Measurements from ENCODE around the gene HS6ST2. TPM values are rescaled to one million over a fixed set of nuclear protein-coding genes. Genes with fewer than 3 reads are reported as not detected.
A peak's percentile ranks its signal among the peaks of the same experiment; 100 is the strongest.

HS6ST2 gene
- total RNA-seq, 1 experiment from 2014 or later, result 7.4 TPM

- no peak overlapping the region for H3K9ac ChIP-seq (ENCODE audit: low read length)
- intact Hi-C loops (cut with micrococcal nuclease), result loop anchor here (1.0 to 10.0 kb wide), 4 partner anchors 80 to 536 kb away; partner anchors contain the start of gene HS6ST2
- CTCF ChIA-PET, result interaction anchor here (0.5 to 1.1 kb wide), 3 partner anchors 581 to 781 kb away, joined by 5 to 9 read pairs (median 6); no protein-coding TSS in a partner anchor
- no peaks in the 10 kb centered on the region for H3K9me3 ChIP-seq (ENCODE audit: low read length)
- H2AFZ ChIP-seq (ENCODE audit: low read length), result no peak overlapping the region
- no peaks in the 10 kb centered on the region for H3K4me1 ChIP-seq (ENCODE audit: insufficient read depth, low read length)
- peak; percentile 62 for ATAC-seq
- H3K4me3 ChIP-seq (ENCODE audit: low read length), result no peak overlapping the region
- H3K79me2 ChIP-seq (ENCODE audit: low read length), result no peaks in the 10 kb centered on the region
- H3K4me2 ChIP-seq (ENCODE audit: low read length), result no peak overlapping the region
- H3F3A ChIP-seq (ENCODE audit: low read length, unreplicated experiment), result no peaks in the 10 kb centered on the region
- H4K20me1 ChIP-seq (ENCODE audit: low read length), result no peaks in the 10 kb centered on the region
- H3K27me3 ChIP-seq (ENCODE audit: low read length), result no peaks in the 10 kb centered on the region
- H3K27ac ChIP-seq (ENCODE audit: low read length), result no peak overlapping the region
- no peak for TF ChIP-seq EZH2 (IDR thresholded peaks at IDR 0.05; ENCODE audit: low read length, unreplicated experiment)
- TF ChIP-seq, protein P1, sequence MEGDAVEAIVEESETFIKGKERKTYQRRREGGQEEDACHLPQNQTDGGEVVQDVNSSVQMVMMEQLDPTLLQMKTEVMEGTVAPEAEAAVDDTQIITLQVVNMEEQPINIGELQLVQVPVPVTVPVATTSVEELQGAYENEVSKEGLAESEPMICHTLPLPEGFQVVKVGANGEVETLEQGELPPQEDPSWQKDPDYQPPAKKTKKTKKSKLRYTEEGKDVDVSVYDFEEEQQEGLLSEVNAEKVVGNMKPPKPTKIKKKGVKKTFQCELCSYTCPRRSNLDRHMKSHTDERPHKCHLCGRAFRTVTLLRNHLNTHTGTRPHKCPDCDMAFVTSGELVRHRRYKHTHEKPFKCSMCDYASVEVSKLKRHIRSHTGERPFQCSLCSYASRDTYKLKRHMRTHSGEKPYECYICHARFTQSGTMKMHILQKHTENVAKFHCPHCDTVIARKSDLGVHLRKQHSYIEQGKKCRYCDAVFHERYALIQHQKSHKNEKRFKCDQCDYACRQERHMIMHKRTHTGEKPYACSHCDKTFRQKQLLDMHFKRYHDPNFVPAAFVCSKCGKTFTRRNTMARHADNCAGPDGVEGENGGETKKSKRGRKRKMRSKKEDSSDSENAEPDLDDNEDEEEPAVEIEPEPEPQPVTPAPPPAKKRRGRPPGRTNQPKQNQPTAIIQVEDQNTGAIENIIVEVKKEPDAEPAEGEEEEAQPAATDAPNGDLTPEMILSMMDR (conservative IDR thresholded peaks at IDR 0.05; ENCODE audit: low read depth, low read length), result peak; percentile 45; the same call in 1 of the 2 replicates
- peak; percentile 50 for DNase-seq
- H3K9me2 ChIP-seq (replicated peaks; ENCODE audit: low read length), result no peaks in the 10 kb centered on the region
- BruUV-seq (replicated peaks), result no TSS peak
- POLR2A ChIA-PET (ENCODE audit: unreplicated experiment), result interaction anchor here (0.6 kb wide), 1 partner anchor 81 kb away, joined by 3 read pairs; no protein-coding TSS in a partner anchor
- H3K36me3 ChIP-seq (ENCODE audit: low read depth, low read length), result no peaks in the 10 kb centered on the region
These were observed 322.3 kb downstream of the HS6ST2 start for GRCh38 chrX:132636080-132636479.

GRCh38 chrX:132634521-132634920, 323.9 kb downstream of the HS6ST2 start:
- Histone ChIP-seq H3K4me2 (ENCODE audit: low read length) (no peak overlapping the region), H3K4me1 (ENCODE audit: insufficient read depth, low read length) (no peaks in the 10 kb centered on the region), H3K79me2 (ENCODE audit: low read length) (no peaks in the 10 kb centered on the region), H3K9me2 (replicated peaks; ENCODE audit: low read length) (no peaks in the 10 kb centered on the region), H3F3A (ENCODE audit: low read length, unreplicated experiment) (no peaks in the 10 kb centered on the region), H3K36me3 (ENCODE audit: low read depth, low read length) (no peaks in the 10 kb centered on the region), H3K4me3 (ENCODE audit: low read length) (no peak overlapping the region), H3K27ac (ENCODE audit: low read length) (no peak overlapping the region), H2AFZ (ENCODE audit: low read length) (no peak overlapping the region), H3K9ac (ENCODE audit: low read length) (no peak overlapping the region), H3K9me3 (ENCODE audit: low read length) (no peaks in the 10 kb centered on the region), H4K20me1 (ENCODE audit: low read length) (no peaks in the 10 kb centered on the region), H3K27me3 (ENCODE audit: low read length) (no peaks in the 10 kb centered on the region)
- intact Hi-C loops (cut with micrococcal nuclease), result loop anchor here (10.0 kb wide), 1 partner anchor 320 kb away; the partner anchor contains the start of gene HS6ST2
- BruUV-seq (replicated peaks), result no TSS peak
- POLR2A ChIA-PET (ENCODE audit: unreplicated experiment), result no interaction called here
- DNase-seq, result no peak
- peak; percentile 13; the same call in 1 of the 2 replicates for ATAC-seq
- TF ChIP-seq, protein P1 (conservative IDR thresholded peaks at IDR 0.05; ENCODE audit: low read depth, low read length), result no peak
- TF ChIP-seq EZH2 (IDR thresholded peaks at IDR 0.05; ENCODE audit: low read length, unreplicated experiment), result no peak
- no peak for TF ChIP-seq EZH2phosphoT487 (IDR thresholded peaks at IDR 0.05; ENCODE audit: borderline replicate concordance, low read length)
- CTCF ChIA-PET, result interaction anchor here (0.6 kb wide), 1 partner anchor 791 kb away, joined by 10 read pairs; no protein-coding TSS in a partner anchor

GRCh38 chrX:132631579-132632232, 326.7 kb downstream of the HS6ST2 start:
- DNase-seq (peak; percentile 55), ATAC-seq (peak; percentile 65)
- H3K4me3 ChIP-seq (ENCODE audit: low read length), result no peak overlapping the region
- H3K4me2 ChIP-seq (ENCODE audit: low read length), result no peak overlapping the region
- TF ChIP-seq, protein P1 (conservative IDR thresholded peaks at IDR 0.05; ENCODE audit: low read depth, low read length), result peak; percentile 68
- no peak for TF ChIP-seq EZH2phosphoT487 (IDR thresholded peaks at IDR 0.05; ENCODE audit: borderline replicate concordance, low read length)
- no peaks in the 10 kb centered on the region for H3K9me2 ChIP-seq (replicated peaks; ENCODE audit: low read length)
- H3K4me1 ChIP-seq (ENCODE audit: insufficient read depth, low read length), result no peaks in the 10 kb centered on the region
- no peak overlapping the region for H2AFZ ChIP-seq (ENCODE audit: low read length)
- intact Hi-C loops (cut with micrococcal nuclease), result loop anchor here (1.0 to 10.0 kb wide), 2 partner anchors 323 to 405 kb away; partner anchors contain the start of gene HS6ST2
- no peaks in the 10 kb centered on the region for H3K27me3 ChIP-seq (ENCODE audit: low read length)
- H3F3A ChIP-seq (ENCODE audit: low read length, unreplicated experiment), result no peaks in the 10 kb centered on the region
- ChIA-PET POLR2A (ENCODE audit: unreplicated experiment) (no interaction called here), CTCF (interaction anchor here (0.6 to 1.7 kb wide), 3 partner anchors 339 to 804 kb away, joined by 3 to 10 read pairs (median 8); no protein-coding TSS in a partner anchor)
- H3K27ac ChIP-seq (ENCODE audit: low read length), result no peak overlapping the region
- BruUV-seq (replicated peaks), result no TSS peak
- H3K36me3 ChIP-seq (ENCODE audit: low read depth, low read length), result no peaks in the 10 kb centered on the region
- no peak overlapping the region for H3K9ac ChIP-seq (ENCODE audit: low read length)
- H4K20me1 ChIP-seq (ENCODE audit: low read length), result no peaks in the 10 kb centered on the region
- no peaks in the 10 kb centered on the region for H3K79me2 ChIP-seq (ENCODE audit: low read length)
- no peaks in the 10 kb centered on the region for H3K9me3 ChIP-seq (ENCODE audit: low read length)
